Activated naive CD8-positive, alpha-beta T cell treated with anti-CD3 and anti-CD28 coated beads, Interleukin-2, amount 50 U/mL, for 16 hours (primary cell): Measurements from ENCODE around the gene DAG1.
A peak's percentile ranks its signal among the peaks of the same experiment; 100 is the strongest.

Experiments
- DNase-seq: peaks from one replicate; pipeline ENCODE4 v3.0.0-alpha.2; 2020; ENCODE audit warnings: low read depth, low spot score

The DAG1 gene

GRCh38 chr3:49469936-49470713, at the start of gene DAG1:
Gene DAG1 (plus strand): TSS chr3:49470267. CDS start chr3:49510535, 40,268 bp downstream.
- peak; percentile 92 for DNase-seq

- no peak for DNase-seq
These were observed 48.1 kb upstream of the DAG1 start for GRCh38 chr3:49421890-49422378.

- DNase-seq, result no peak
These were observed 47.5 kb upstream of the DAG1 start, which contains the start of gene AMT for GRCh38 chr3:49422379-49423248. Gene AMT (minus strand): TSS chr3:49422473. CDS start chr3:49422450, 23 bp downstream.

- no peak for DNase-seq
These were observed 45.3 kb upstream of the DAG1 start for GRCh38 chr3:49424816-49425215.

GRCh38 chr3:49427586-49427985, 42.5 kb upstream of the DAG1 start:
- DNase-seq, result no peak

- no peak for DNase-seq
These were observed 41.4 kb upstream of the DAG1 start for GRCh38 chr3:49428752-49429080.

GRCh38 chr3:49434731-49435130, 35.3 kb upstream of the DAG1 start:
- no peak for DNase-seq

- DNase-seq, result no peak
These were observed 24.7 kb upstream of the DAG1 start for GRCh38 chr3:49445391-49445790.

GRCh38 chr3:49453621-49454020, 16.4 kb upstream of the DAG1 start:
- DNase-seq, result no peak

- no peak for DNase-seq
These were observed 15.6 kb upstream of the DAG1 start for GRCh38 chr3:49454458-49454857.

- DNase-seq, result no peak
These were observed 15.0 kb upstream of the DAG1 start for GRCh38 chr3:49454898-49455681.

GRCh38 chr3:49456466-49456865, 13.6 kb upstream of the DAG1 start:
- DNase-seq, result no peak

GRCh38 chr3:49460188-49460890, 9.7 kb upstream of the DAG1 start:
- no peak for DNase-seq

GRCh38 chr3:49460956-49461355, 9.1 kb upstream of the DAG1 start:
- DNase-seq, result no peak

GRCh38 chr3:49461443-49462171, 8.5 kb upstream of the DAG1 start:
- DNase-seq, result no peak

- DNase-seq, result no peak
These were observed 7.8 kb upstream of the DAG1 start for GRCh38 chr3:49462222-49462621.

GRCh38 chr3:49465270-49466034, 4.6 kb upstream of the DAG1 start:
- DNase-seq, result no peak

GRCh38 chr3:49466085-49466484, 4.0 kb upstream of the DAG1 start:
- DNase-seq, result no peak

GRCh38 chr3:49469037-49469935, 781 bp upstream of the DAG1 start:
- DNase-seq, result no peak
